WTC11 (cell line): Measurements from ENCODE around the gene NPLOC4. TPM values are rescaled to one million over a fixed set of nuclear protein-coding genes. Genes with fewer than 3 reads are reported as not detected.

Source experiments
- ATAC-seq: fragments of 200-7000 bp; cut with Tn5 transposase; 2 replicates; pipeline ENCODE4 v1.10.0; 2021; ENCODE audit warnings: mild to moderate bottlenecking, moderate library complexity
- CTCF ChIA-PET: fragments of 300-600 bp; sonication (Branson Sonifier 250); formaldehyde crosslinking; loops from one replicate; lab custom pipeline; 2021; ENCODE audit warnings: antibody characterized with exemption; lab: Charles Lee
- POLR2A ChIA-PET: fragments of 350-600 bp; sonication (Branson Sonifier 250); formaldehyde crosslinking; loops from one replicate; lab custom pipeline; 2021; ENCODE audit warnings: antibody characterized with exemption; lab: Charles Lee
- DNase-seq: peaks from one replicate; pipeline ENCODE4 v3.0.0; 2021; ENCODE audit warnings: low spot score
- H3K27ac Mint-ChIP-seq: 2 replicates; pipeline ENCODE4 v1.8.0; 2021; ENCODE audit warnings: mixed read lengths
- H3K27me3 Mint-ChIP-seq: 2 replicates; pipeline ENCODE4 v1.8.0; 2021; ENCODE audit warnings: low read depth, mild to moderate bottlenecking, moderate library complexity, mixed read lengths
- H3K36me3 Mint-ChIP-seq: 2 replicates; pipeline ENCODE4 v1.8.0; 2021; ENCODE audit warnings: mixed read lengths
- H3K4me1 Mint-ChIP-seq: 2 replicates; pipeline ENCODE4 v1.8.0; 2022; ENCODE audit warnings: mixed read lengths
- H3K4me3 Mint-ChIP-seq: 2 replicates; pipeline ENCODE4 v1.8.0; 2021; ENCODE audit warnings: mild to moderate bottlenecking, moderate library complexity, mixed read lengths
- H3K9me3 Mint-ChIP-seq: 2 replicates; pipeline ENCODE4 v1.8.0; 2021; ENCODE audit warnings: mixed read lengths
- AR ChIP-seq: fragments of 250-450 bp; sonication (Bioruptor Pico); IDR thresholded peaks from 2 replicates; pipeline ENCODE4 v1.9.0; 2021; ENCODE audit warnings: mild to moderate bottlenecking
- ATF1 ChIP-seq: sonication (generic); formaldehyde crosslinking; IDR thresholded peaks from 2 replicates; pipeline ENCODE4 v1.8.1; 2023; ENCODE audit warnings: mild to moderate bottlenecking, moderate library complexity, missing genetic modification reagents
- ATF6 ChIP-seq: sonication (generic); formaldehyde crosslinking; IDR thresholded peaks from 2 replicates; pipeline ENCODE4 v1.8.1; 2023; ENCODE audit warnings: mild to moderate bottlenecking, missing genetic modification reagents
- FOXK1 ChIP-seq: sonication (generic); formaldehyde crosslinking; IDR thresholded peaks from 2 replicates; pipeline ENCODE4 v1.8.0; 2022; ENCODE audit warnings: mild to moderate bottlenecking, moderate library complexity, missing genetic modification reagents
- KAT7 ChIP-seq: sonication (generic); formaldehyde crosslinking; IDR thresholded peaks from 2 replicates; pipeline ENCODE4 v1.8.1; 2023; ENCODE audit warnings: missing genetic modification reagents, mild to moderate bottlenecking, borderline replicate concordance
- MXD4 ChIP-seq: fragments of 250-450 bp; sonication (Bioruptor Pico); IDR thresholded peaks from 2 replicates; pipeline ENCODE4 v1.8.0; 2021; ENCODE audit warnings: mild to moderate bottlenecking, moderate library complexity, borderline replicate concordance
- NFATC4 ChIP-seq: fragments of 250-450 bp; sonication (Bioruptor Pico); IDR thresholded peaks from 2 replicates; pipeline ENCODE4 v1.9.0; 2021; ENCODE audit warnings: mild to moderate bottlenecking
- NR3C1 ChIP-seq: sonication (generic); formaldehyde crosslinking; conservative IDR thresholded peaks from 2 replicates; pipeline ENCODE4 v1.8.1; 2023; ENCODE audit warnings: low read depth, mild to moderate bottlenecking, missing genetic modification reagents
- TEAD4 ChIP-seq: sonication (generic); formaldehyde crosslinking; IDR thresholded peaks from 2 replicates; pipeline ENCODE4 v1.8.0; 2022; ENCODE audit warnings: mild to moderate bottlenecking, missing genetic modification reagents
- TP53 ChIP-seq: sonication (generic); formaldehyde crosslinking; IDR thresholded peaks from 2 replicates; pipeline ENCODE4 v1.8.1; 2023; ENCODE audit warnings: mild to moderate bottlenecking, missing genetic modification reagents
- ZBTB43 ChIP-seq: sonication (generic); formaldehyde crosslinking; IDR thresholded peaks from 2 replicates; pipeline ENCODE4 v1.8.1; 2023; ENCODE audit warnings: mild to moderate bottlenecking, missing genetic modification reagents
- ZNF138 ChIP-seq: sonication (generic); formaldehyde crosslinking; conservative IDR thresholded peaks from 2 replicates; pipeline ENCODE4 v1.8.1; 2022; ENCODE audit warnings: mild to moderate bottlenecking, moderate library complexity, missing genetic modification reagents
- ZNF219 ChIP-seq: sonication (generic); formaldehyde crosslinking; IDR thresholded peaks from 2 replicates; pipeline ENCODE4 v1.8.0; 2023; ENCODE audit warnings: missing genetic modification reagents, mild to moderate bottlenecking, borderline replicate concordance
- ZSCAN18 ChIP-seq: fragments of 250-450 bp; sonication (Bioruptor Pico); IDR thresholded peaks from 2 replicates; pipeline ENCODE4 v2.1.2; 2022; ENCODE audit warnings: mild to moderate bottlenecking, moderate library complexity
- total RNA-seq: library from RNA; stranded (reverse); gene quantifications from 3 replicates; pipeline ENCODE4 v1.2.3, GENCODE V29; 2021

Gene NPLOC4
- total RNA-seq, 1 experiment from 2014 or later = 83.5 TPM

DNA sequence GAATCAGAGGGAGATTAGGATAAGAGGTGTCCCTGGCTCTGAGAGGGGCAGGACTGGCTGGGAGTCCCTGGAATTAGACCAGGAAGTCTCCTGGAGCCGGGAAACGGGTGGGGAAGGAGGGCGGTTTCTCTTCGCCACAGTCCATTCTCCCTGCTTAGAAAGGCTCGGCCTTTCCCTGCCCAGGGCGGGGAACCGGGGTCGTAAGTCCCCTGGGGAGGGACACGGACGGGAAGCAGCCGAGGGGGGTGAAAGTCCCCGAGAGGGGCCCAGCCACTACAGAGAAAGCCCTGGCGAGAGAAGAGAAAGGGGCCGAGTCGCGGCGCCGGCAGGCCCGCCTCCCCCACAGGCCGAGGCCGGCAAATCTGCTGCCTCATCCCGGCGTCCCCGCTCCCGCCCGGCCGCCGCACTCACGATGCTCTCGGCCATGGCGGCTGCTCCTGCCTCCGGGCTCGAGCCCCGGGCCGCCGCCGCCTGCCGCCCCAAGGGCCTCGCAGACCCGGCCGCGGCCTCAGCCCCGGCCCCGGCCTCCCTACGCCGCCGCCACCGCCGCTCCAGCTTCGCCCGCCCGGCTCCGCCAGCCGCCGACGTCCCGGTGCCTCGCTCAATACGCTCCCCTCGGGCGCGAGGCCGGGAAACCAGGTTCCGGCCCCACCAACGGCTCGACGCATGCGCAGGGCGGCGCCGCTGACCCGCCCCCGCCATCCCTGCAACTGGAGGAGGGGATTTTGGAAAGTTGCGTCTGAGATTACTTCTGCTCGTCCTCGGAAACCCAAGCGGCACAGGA is at the start of gene NPLOC4, which contains the start of gene TSPAN10 (continued):
- TF ChIP-seq NR3C1 (CRISPR knock-in tag) = peak; percentile 48; the same call in 1 of the 2 replicates
- no peak for TF ChIP-seq MXD4
- TF ChIP-seq ZBTB43 (CRISPR knock-in tag) = 0 out of 2 replicates have a peak, but pooled peaks have one; percentile 56
- TF ChIP-seq FOXK1 (CRISPR knock-in tag) = peak; percentile 89
- TF ChIP-seq, all 79 proteins: peak for 23

GRCh38 chr17:81686614-81687013 is 49.7 kb upstream of the NPLOC4 start:
- POLR2A ChIA-PET = no interaction called here
- CTCF ChIA-PET = no interaction called here
- Mint-ChIP-seq H3K9me3 (no peaks in the 10 kb centered on the region), H3K27ac (no peak overlapping the region; the same call in 1 of the 2 replicates), H3K36me3 (peaks cover 29% of the 10 kb centered on the region), H3K27me3 (no peaks in the 10 kb centered on the region; the same call in 1 of the 2 replicates), H3K4me3 (no peak overlapping the region)
- ATAC-seq = no peak
- TF ChIP-seq ATF6 (CRISPR knock-in tag) (no peak), KAT7 (CRISPR knock-in tag) (no peak), ZNF219 (CRISPR knock-in tag) (no peak), ZBTB43 (CRISPR knock-in tag) (no peak), ATF1 (CRISPR knock-in tag) (no peak), TEAD4 (no peak), ZSCAN18 (CRISPR knock-in tag) (no peak), NFATC4 (CRISPR knock-in tag) (no peak), TP53 (CRISPR knock-in tag) (no peak), ZNF138 (CRISPR knock-in tag) (no peak), AR (no peak)
- TF ChIP-seq, all 79 proteins: peak for 0
- DNase-seq = no peak
- H3K4me1 Mint-ChIP-seq = peaks cover 12% of the 10 kb centered on the region
